Endodermal cell (in vitro differentiated cells): ENCODE measurements around the gene SH3PXD2B. TPM values are rescaled to one million over a fixed set of nuclear protein-coding genes. Genes with fewer than 3 reads are reported as not detected.
A peak's percentile ranks its signal among the peaks of the same experiment; 100 is the strongest.

Experiments
- DNase-seq: peaks from one replicate; pipeline ENCODE4 v3.0.0-alpha.2; 2017
- H3K27ac ChIP-seq: 2 replicates; pipeline ENCODE4 v1.5.1; 2013; ENCODE audit warnings: mild to moderate bottlenecking, low read depth, low read length, moderate library complexity
- H3K27me3 ChIP-seq: 2 replicates; pipeline ENCODE4 v1.6.1; 2013; ENCODE audit warnings: mild to moderate bottlenecking, low read length, moderate library complexity; ENCODE audit not compliant: insufficient read depth, control insufficient read depth, poor library complexity, severe bottlenecking
- H3K36me3 ChIP-seq: 2 replicates; pipeline ENCODE4 v1.7.0; 2013; ENCODE audit warnings: mild to moderate bottlenecking, low read length, moderate library complexity; ENCODE audit not compliant: control insufficient read depth, insufficient read depth
- H3K4me1 ChIP-seq: one replicate; pipeline ENCODE4 v1.7.0; 2013; ENCODE audit warnings: low read length; ENCODE audit not compliant: control insufficient read depth, insufficient read depth
- H3K4me3 ChIP-seq: 2 replicates; pipeline ENCODE4 v1.5.1; 2013; ENCODE audit warnings: mild to moderate bottlenecking, low read length, moderate library complexity
- H3K9ac ChIP-seq: 2 replicates; pipeline ENCODE4 v1.6.1; 2013; ENCODE audit warnings: mild to moderate bottlenecking, low read length, moderate library complexity; ENCODE audit not compliant: poor library complexity, severe bottlenecking; ENCODE audit errors: extremely low read depth
- H3K9me3 ChIP-seq: 2 replicates; pipeline ENCODE4 v1.6.1; 2013; ENCODE audit warnings: mild to moderate bottlenecking, low read length, moderate library complexity; ENCODE audit not compliant: control insufficient read depth
- H3K27ac Mint-ChIP-seq: 2 replicates; pipeline ENCODE4 v1.8.0; 2020; ENCODE audit warnings: mixed read lengths
- H3K27me3 Mint-ChIP-seq: 2 replicates; pipeline ENCODE4 v1.8.0; 2021; ENCODE audit warnings: mild to moderate bottlenecking, mixed read lengths; ENCODE audit not compliant: insufficient read depth
- H3K36me3 Mint-ChIP-seq: 2 replicates; pipeline ENCODE4 v1.8.0; 2020; ENCODE audit warnings: low read depth, mixed read lengths
- H3K4me1 Mint-ChIP-seq: 2 replicates; pipeline ENCODE4 v1.8.0; 2020; ENCODE audit warnings: mixed read lengths
- H3K4me3 Mint-ChIP-seq: 2 replicates; pipeline ENCODE4 v1.8.0; 2020; ENCODE audit warnings: mild to moderate bottlenecking, moderate library complexity, mixed read lengths
- H3K9me3 Mint-ChIP-seq: 2 replicates; pipeline ENCODE4 v1.8.0; 2020; ENCODE audit warnings: mild to moderate bottlenecking, mixed read lengths
- CTCF ChIP-seq: fragments of 200-600 bp; sonication (generic); conservative IDR thresholded peaks from 2 replicates; pipeline ENCODE4 v1.5.0; 2021; ENCODE audit warnings: antibody characterized with exemption, mild to moderate bottlenecking
- WGBS, 2 experiments: methylation state at CpG; one replicate each; pipeline versions ENCODE4 v1.1.5 to v1.1.7; 2013; ENCODE audit warnings: missing lambda C conversion rate in 2 of 2, mixed read lengths in 1 of 2; ENCODE audit not compliant: insufficient coverage in 1 of 2, insufficient read length in 1 of 2; 5-methylcytosine and 5-hydroxymethylcytosine counted together
- total RNA-seq, 2 donors: library from RNA; stranded (reverse); fragmentation: NEBNext Ultra II Directional in 1 of 2; extraction: Animal tissue kit (Norgen Biotek cat#: 25700) in 1 of 2; gene quantifications; 2 replicates in 1 of 2; 3 replicates in 1 of 2; pipeline ENCODE4 v1.2.1, GENCODE V29; 2021

SH3PXD2B gene
- total RNA-seq, 2 donors from 2014 or later, result 62.2 to 74.9 TPM

GRCh38 chr5:172414531-172415361 is 39.6 kb downstream of the SH3PXD2B start:
- Mint-ChIP-seq H3K4me3 (no peak overlapping the region), H3K36me3 (peaks cover 46% of the 10 kb centered on the region), H3K4me1 (peaks cover 3% of the 10 kb centered on the region), H3K27me3 (no peaks in the 10 kb centered on the region), H3K9me3 (no peaks in the 10 kb centered on the region), H3K27ac (no peak overlapping the region)
- Histone ChIP-seq H3K4me3 (no peak overlapping the region), H3K27me3 (no peaks in the 10 kb centered on the region), H3K9me3 (no peaks in the 10 kb centered on the region), H3K9ac (no peak overlapping the region), H3K4me1 (no peaks in the 10 kb centered on the region), H3K36me3 (peaks cover 78% of the 10 kb centered on the region), H3K27ac (no peak overlapping the region)
- no peak for TF ChIP-seq CTCF
- DNase-seq, result no peak
- 93 to 95% methylated on average over 11 to 13 of the region's 13 CpGs for WGBS, 2 experiments

GRCh38 chr5:172413601-172414171 is 40.6 kb downstream of the SH3PXD2B start:
- Mint-ChIP-seq H3K27ac (no peak overlapping the region), H3K4me3 (no peak overlapping the region), H3K36me3 (peaks cover 42% of the 10 kb centered on the region), H3K4me1 (peaks cover 1% of the 10 kb centered on the region), H3K9me3 (no peaks in the 10 kb centered on the region), H3K27me3 (no peaks in the 10 kb centered on the region)
- 83 to 95% methylated on average over 2 to 4 of the region's 4 CpGs for WGBS, 2 experiments
- Histone ChIP-seq H3K4me3 (no peak overlapping the region), H3K36me3 (peaks cover 68% of the 10 kb centered on the region), H3K9ac (no peak overlapping the region), H3K27me3 (no peaks in the 10 kb centered on the region), H3K27ac (no peak overlapping the region), H3K9me3 (no peaks in the 10 kb centered on the region), H3K4me1 (no peaks in the 10 kb centered on the region)
- TF ChIP-seq CTCF, result no peak
- no peak for DNase-seq

- WGBS, 2 experiments, result 92 to 97% methylated on average over 6 to 13 of the region's 13 CpGs
- Histone ChIP-seq H3K27ac (peak overlapping the region; percentile 57), H3K9ac (no peak overlapping the region)
Observed at GRCh38 chr5:172412724-172413286, 41.5 kb downstream of the SH3PXD2B start.

More at GRCh38 chr5:172412724-172413286, 41.5 kb downstream of the SH3PXD2B start:
- no peak overlapping the region for H3K4me3 Mint-ChIP-seq
- Histone ChIP-seq H3K4me1 (no peaks in the 10 kb centered on the region), H3K27me3 (no peaks in the 10 kb centered on the region), H3K4me3 (no peak overlapping the region), H3K36me3 (peaks cover 61% of the 10 kb centered on the region), H3K9me3 (no peaks in the 10 kb centered on the region)
- H3K36me3 Mint-ChIP-seq, result peaks cover 37% of the 10 kb centered on the region
- no peaks in the 10 kb centered on the region for H3K27me3 Mint-ChIP-seq
- DNase-seq, result no peak
- H3K4me1 Mint-ChIP-seq, result no peaks in the 10 kb centered on the region
- no peak for TF ChIP-seq CTCF
- no peak overlapping the region for H3K27ac Mint-ChIP-seq
- no peaks in the 10 kb centered on the region for H3K9me3 Mint-ChIP-seq
